ENCODE results near the gene GADD45GIP1.
"Not testable (repeated sequence)": the region's sequence is repeated elsewhere in the genome, so short reads cannot be mapped to it uniquely, and the experiment has no call there.

Gene GADD45GIP1

DNA sequence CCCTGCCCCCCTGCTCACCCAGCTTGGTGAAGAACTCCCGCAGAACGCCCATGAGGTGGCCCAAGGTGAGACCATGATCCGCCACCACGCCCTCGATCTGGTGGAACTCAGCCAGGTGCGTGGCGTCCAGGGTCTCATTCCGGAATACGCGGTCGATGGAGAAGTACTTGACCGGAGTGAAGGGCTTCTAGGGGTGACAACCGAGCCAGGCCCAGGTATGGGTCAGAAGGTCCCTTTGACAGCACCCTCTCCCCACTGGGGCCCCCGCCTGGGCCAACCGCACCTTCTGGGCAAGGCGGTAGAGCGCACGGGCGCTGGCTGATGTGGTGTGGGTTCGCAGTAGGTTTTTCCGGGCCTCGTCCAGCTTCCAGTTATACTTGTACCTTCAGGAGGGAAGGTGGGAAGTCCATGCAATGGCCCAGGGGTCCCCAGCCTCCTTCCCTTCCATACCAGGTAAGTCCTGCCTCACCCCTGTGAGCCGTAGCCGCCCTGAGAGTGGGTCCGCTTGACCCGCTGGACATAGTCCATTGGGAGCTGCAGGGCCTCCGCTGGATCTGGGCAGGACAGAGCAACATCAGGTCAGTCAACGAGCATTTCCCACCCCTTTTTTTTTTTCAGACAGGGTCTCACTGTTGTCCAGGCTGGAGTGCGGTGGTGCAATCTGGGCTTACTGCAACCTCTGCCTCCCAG lies 32.3 kb downstream of the GADD45GIP1 start:
- peaks cover 88% of the 10 kb centered on the region for H3K36me3 ChIP-seq

DNA sequence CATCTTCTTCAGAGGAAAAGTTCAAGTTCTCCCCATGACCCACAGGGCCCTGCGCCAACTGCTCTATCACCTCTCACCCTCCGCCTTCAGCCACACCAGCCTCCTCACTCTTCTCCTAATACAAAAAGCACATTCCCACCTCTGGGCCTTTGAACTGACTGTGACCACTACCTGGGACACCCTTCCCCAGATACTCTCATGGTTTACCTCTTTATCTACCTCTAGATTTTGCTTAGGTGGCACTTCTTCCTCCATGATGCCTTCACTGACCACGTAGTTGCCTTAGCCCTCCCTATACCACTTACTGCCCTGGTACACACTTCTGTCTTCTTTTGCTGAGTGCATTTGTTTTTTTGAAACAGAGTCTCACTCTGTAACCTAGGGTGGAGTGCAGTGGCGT lies 34.1 kb downstream of the GADD45GIP1 start:
- Histone ChIP-seq H3K4me1 (peaks cover 15% of the 10 kb centered on the region; the same call in 1 of the 2 replicates), H3K27ac (no peak overlapping the region), H3K36me3 (peaks cover 70% of the 10 kb centered on the region), H3K9me3 (no peaks in the 10 kb centered on the region), H3K27me3 (no peaks in the 10 kb centered on the region), H3K9ac (no peak overlapping the region), H3K4me2 (no peak overlapping the region), H3K4me3 (no peak overlapping the region), H4K20me1 (0 out of 2 replicates have a peak, but pooled peaks cover 8% of the 10 kb centered on the region)
- TF ChIP-seq Cebpa-rat (IDR thresholded peaks at IDR 0.05): no peak

More for the DNA sequence above, 32.3 kb downstream of the GADD45GIP1 start:
- no peak for TF ChIP-seq Cebpa-rat (IDR thresholded peaks at IDR 0.05)
- no peak overlapping the region for H3K27ac ChIP-seq
- peaks cover 12% of the 10 kb centered on the region; the same call in 1 of the 2 replicates for H4K20me1 ChIP-seq
- no peaks in the 10 kb centered on the region for H3K9me3 ChIP-seq
- no peak overlapping the region for H3K9ac ChIP-seq
- 0 out of 2 replicates have a peak, but pooled peaks cover under 1% of the 10 kb centered on the region for H3K4me1 ChIP-seq
- H3K4me3 ChIP-seq: no peak overlapping the region
- H3K27me3 ChIP-seq: no peaks in the 10 kb centered on the region
- H3K4me2 ChIP-seq: no peak overlapping the region

DNA sequence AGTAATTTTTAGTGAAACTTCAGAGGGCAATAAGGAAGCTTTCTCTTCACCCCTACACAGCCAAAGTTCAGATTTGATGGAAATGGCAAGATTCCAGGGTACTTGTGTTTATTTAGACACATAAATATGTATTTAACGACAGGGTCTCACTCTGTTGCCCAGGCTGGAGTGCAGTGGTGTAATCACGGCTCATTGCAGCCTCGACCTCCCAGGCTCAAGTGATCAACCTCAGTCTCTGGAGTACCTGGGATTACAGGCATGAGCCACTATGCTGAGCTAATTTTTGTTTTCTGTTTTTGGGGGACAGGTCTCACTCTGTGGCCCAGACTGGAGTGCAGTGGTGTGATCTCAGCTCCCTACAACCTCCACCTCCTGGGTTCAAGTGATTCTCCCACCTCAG lies 36.0 kb downstream of the GADD45GIP1 start:
- Histone ChIP-seq H3K27me3 (no peaks in the 10 kb centered on the region), H3K9me3 (no peaks in the 10 kb centered on the region), H3K36me3 (peaks cover 50% of the 10 kb centered on the region), H3K9ac (no peak overlapping the region), H3K27ac (no peak overlapping the region), H3K4me2 (no peak overlapping the region), H3K4me1 (peaks cover 15% of the 10 kb centered on the region; the same call in 1 of the 2 replicates), H3K4me3 (no peak overlapping the region), H4K20me1 (0 out of 2 replicates have a peak, but pooled peaks cover 8% of the 10 kb centered on the region)
- TF ChIP-seq Cebpa-rat (IDR thresholded peaks at IDR 0.05): no peak

DNA sequence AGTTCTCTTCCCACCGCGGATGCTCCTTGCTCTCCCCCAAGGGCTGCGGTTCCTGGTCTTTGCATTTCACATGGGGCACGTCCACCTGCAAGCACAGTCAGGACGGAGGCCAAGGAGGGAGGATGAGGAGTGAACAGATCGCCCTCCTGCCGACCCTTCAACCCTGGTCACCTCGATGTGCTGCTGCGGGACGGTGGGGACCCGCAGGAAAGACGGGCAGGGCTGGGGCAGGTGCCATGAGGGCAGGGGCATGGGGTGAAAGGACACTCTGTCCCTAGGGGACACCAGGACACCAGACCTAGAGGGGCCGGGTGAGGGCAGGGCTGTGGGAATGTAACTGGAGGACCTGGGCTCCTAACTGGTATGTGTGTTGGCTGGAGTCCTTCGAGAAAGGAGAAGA lies 38.8 kb downstream of the GADD45GIP1 start:
- TF ChIP-seq Cebpa-rat (IDR thresholded peaks at IDR 0.05): no peak
- Histone ChIP-seq H3K4me1 (peaks cover 31% of the 10 kb centered on the region), H3K27me3 (no peaks in the 10 kb centered on the region), H4K20me1 (no peaks in the 10 kb centered on the region), H3K4me2 (peak overlapping the region; percentile 79), H3K4me3 (no peak overlapping the region), H3K27ac (no peak overlapping the region), H3K9me3 (no peaks in the 10 kb centered on the region), H3K36me3 (peaks cover 22% of the 10 kb centered on the region), H3K9ac (no peak overlapping the region)

DNA sequence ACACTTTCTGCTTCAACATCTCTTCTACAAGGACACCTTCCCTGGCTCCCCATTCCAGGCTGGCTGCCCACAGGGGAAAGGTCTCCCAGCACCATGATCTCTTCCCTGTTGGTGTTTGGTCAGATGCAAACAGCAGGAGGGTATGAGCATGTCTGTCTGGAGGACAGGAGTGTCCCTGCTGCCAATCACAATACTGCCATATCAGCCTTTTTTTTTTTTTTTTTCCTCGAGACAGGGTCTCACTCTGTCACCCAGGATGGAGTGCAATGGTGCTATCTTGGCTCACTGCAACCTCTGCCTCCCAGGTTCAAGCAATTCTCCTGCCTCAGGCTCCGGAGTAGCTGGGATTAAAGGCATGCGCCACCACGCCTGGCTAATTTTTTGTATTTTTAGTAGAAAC lies 41.2 kb downstream of the GADD45GIP1 start:
- not testable (repeated sequence) for H4K20me1 ChIP-seq, H3K27me3 ChIP-seq, H3K4me2 ChIP-seq, H3K9ac ChIP-seq, H3K9me3 ChIP-seq, H3K4me3 ChIP-seq, H3K27ac ChIP-seq, H3K36me3 ChIP-seq
- H3K4me1 ChIP-seq: peaks cover 36% of the 10 kb centered on the region

DNA sequence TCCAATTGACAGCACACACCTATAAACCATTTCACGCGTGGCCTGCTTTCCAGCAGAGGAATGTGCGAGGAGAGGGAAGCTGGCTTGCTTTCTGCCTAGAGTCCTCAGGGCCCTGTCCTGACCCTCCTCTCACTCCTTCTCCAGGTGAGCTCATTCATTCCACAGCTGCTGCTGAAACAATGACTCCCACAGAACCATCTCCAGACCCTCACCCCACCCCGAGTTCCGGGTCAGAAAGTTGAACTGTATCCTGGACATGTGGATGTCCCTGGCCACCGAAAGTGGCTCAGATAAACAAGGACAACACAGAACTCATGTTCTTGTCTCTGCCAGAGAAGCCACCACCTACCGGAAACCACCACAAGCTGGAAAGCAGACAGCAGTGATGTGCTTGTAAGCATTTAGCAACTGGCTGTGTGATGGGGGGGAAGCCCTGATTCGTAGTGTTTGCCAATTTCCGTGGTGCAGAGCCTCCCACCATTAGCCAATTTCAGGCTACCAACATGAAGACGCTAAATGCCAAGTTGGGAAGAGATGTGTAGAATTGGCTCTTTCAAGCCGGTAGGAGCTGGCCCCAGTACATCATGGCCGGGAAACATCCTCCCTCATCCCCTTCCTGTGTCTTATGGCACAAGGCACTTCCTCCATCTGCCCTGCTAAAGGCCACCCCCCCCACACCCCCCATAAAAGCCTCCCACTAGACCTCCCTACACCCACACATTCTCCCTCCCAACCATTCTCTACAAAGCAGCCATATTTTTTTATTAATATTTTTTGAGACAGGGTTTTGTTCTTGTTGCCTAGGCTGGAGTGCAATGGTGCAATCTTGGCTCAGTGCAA lies 43.0 kb downstream of the GADD45GIP1 start:
- Histone ChIP-seq H3K4me3 (no peak overlapping the region), H3K4me1 (peaks cover 31% of the 10 kb centered on the region), H3K9ac (peak overlapping the region; percentile 61), H3K36me3 (no peaks in the 10 kb centered on the region), H3K27me3 (no peaks in the 10 kb centered on the region), H3K9me3 (no peaks in the 10 kb centered on the region), H3K4me2 (peak overlapping the region; percentile 70), H3K27ac (peak overlapping the region; percentile 77), H4K20me1 (no peaks in the 10 kb centered on the region)
- TF ChIP-seq Cebpa-rat (IDR thresholded peaks at IDR 0.05): no peak

DNA sequence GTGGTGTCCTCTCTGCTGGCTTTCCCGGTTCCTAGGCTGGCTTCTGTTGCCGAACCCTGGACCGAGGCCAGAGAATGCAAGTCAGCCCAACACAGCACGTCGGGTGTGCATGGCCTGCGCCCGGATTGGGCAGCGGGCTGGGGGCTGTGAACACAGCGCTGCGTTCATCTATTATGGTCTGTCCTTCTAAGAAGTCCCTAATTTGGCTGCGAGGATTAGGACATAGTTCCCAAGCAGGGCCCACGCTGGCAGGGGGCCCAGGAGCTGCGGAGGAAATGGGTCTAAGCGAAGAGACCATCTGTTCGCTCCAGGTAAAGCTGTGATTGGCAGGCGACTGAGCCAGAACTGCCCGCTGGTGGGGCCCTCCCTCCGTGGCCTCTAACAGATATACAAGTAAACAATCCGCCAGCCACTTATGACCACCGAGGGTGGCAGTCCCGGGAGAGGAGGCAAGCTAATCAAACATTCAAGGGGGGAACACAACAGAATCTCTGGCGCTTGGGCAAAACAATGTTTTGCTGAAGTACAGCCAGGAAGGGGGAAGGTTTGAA lies 43.9 kb downstream of the GADD45GIP1 start:
- no peaks in the 10 kb centered on the region for H3K27me3 ChIP-seq
- H3K27ac ChIP-seq: peak overlapping the region; percentile 77; the same call in 1 of the 2 replicates
- no peaks in the 10 kb centered on the region for H4K20me1 ChIP-seq
- no peaks in the 10 kb centered on the region for H3K36me3 ChIP-seq
- no peaks in the 10 kb centered on the region for H3K9me3 ChIP-seq
- H3K4me1 ChIP-seq: peaks cover 21% of the 10 kb centered on the region
- H3K4me3 ChIP-seq: no peak overlapping the region
- no peak for TF ChIP-seq Cebpa-rat (IDR thresholded peaks at IDR 0.05)
- no peak overlapping the region; the same call in 1 of the 2 replicates for H3K9ac ChIP-seq
- H3K4me2 ChIP-seq: peak overlapping the region; percentile 70

DNA sequence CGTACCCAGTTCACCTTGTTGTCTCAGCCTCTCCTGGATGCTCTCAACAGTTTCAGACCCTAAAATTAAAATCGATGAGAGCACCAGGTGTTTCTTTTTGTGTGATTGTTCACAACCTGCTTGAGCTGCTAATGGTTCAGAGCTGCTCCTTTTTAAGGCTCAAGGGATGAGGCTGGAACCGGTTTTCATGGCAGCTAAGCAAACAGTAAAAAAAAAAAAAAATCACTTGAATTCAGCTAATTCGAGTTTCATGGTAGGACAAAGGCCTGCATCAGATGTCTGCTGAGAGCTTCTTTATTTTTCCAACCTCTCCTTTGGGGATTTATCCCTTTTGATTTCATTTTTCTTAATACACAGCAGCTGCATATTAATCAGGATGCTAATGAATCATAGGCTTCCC lies 44.5 kb downstream of the GADD45GIP1 start:
- Histone ChIP-seq H4K20me1 (no peaks in the 10 kb centered on the region), H3K4me1 (peaks cover 21% of the 10 kb centered on the region), H3K36me3 (no peaks in the 10 kb centered on the region), H3K27me3 (no peaks in the 10 kb centered on the region), H3K9me3 (no peaks in the 10 kb centered on the region), H3K9ac (no peak overlapping the region; the same call in 1 of the 2 replicates), H3K4me3 (no peak overlapping the region), H3K27ac (no peak overlapping the region), H3K4me2 (no peak overlapping the region)
- no peak for TF ChIP-seq Cebpa-rat (IDR thresholded peaks at IDR 0.05)

DNA sequence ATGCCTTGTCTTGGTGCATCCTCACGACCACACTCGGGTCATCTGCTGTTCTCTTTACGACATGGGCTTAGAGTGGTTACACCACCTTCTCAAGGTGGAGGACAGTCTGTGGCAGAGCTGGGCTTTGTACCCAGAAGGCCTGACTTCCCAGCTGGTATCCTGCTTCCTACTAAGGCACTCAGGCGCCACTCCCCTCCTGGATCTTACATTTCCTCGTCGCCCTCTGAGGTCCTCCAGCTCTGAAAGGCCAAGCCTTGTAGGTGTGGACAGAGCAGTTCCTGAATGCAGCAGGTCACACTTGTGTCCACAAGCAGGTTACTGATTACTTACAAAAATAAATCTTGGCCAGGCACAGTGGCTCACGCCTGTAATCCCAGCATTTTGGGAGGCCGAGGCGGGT lies 49.9 kb downstream of the GADD45GIP1 start:
- Histone ChIP-seq H3K27ac (no peak overlapping the region), H3K27me3 (no peaks in the 10 kb centered on the region), H3K9ac (no peak overlapping the region), H4K20me1 (no peaks in the 10 kb centered on the region), H3K36me3 (peaks cover 24% of the 10 kb centered on the region), H3K4me3 (no peak overlapping the region), H3K4me2 (no peak overlapping the region), H3K9me3 (no peaks in the 10 kb centered on the region), H3K4me1 (no peaks in the 10 kb centered on the region)
- TF ChIP-seq Cebpa-rat (IDR thresholded peaks at IDR 0.05): no peak
